Measurements from ENCODE around the gene ATP8A2. TPM values are rescaled to one million over a fixed set of nuclear protein-coding genes. Genes with fewer than 3 reads are reported as not detected.

The ATP8A2 gene
- total RNA-seq, 2 experiments from 2014 or later = not detected

- intact Hi-C loops (cut with micrococcal nuclease; ENCODE audit: unreplicated experiment) = loop anchor here (5.0 kb wide), 1 partner anchor 234 kb away; no protein-coding TSS in a partner anchor
- no peaks in the 10 kb centered on the region for H3K4me1 ChIP-seq (ENCODE audit: insufficient read depth, low read length, poor library complexity, severe bottlenecking)
- DNase-seq (ENCODE audit: low spot score) = no peak
- H3K9me2 ChIP-seq (ENCODE audit: insufficient read depth, low read length) = no peaks in the 10 kb centered on the region
- H3K9me3 ChIP-seq (ENCODE audit: low read length) = no peaks in the 10 kb centered on the region
- no peak overlapping the region for H3K27ac ChIP-seq (ENCODE audit: low read depth, low read length, poor library complexity, severe bottlenecking)
- H3K36me3 ChIP-seq (ENCODE audit: insufficient read depth, low read length) = no peaks in the 10 kb centered on the region
- no peak for TF ChIP-seq EZH2phosphoT487 (IDR thresholded peaks at IDR 0.05; ENCODE audit: borderline replicate concordance, low read depth, low read length)
- no peak for TF ChIP-seq CTCF (conservative IDR thresholded peaks at IDR 0.05; ENCODE audit: low read length)
- no peak overlapping the region for H3K4me3 ChIP-seq (ENCODE audit: low read depth, low read length, poor library complexity, severe bottlenecking)
- no peak overlapping the region for H3K4me2 ChIP-seq (ENCODE audit: low read length)
- H2AFZ ChIP-seq (ENCODE audit: low read length) = no peak overlapping the region
- no peaks in the 10 kb centered on the region for H3K79me2 ChIP-seq (ENCODE audit: insufficient read depth, low read depth, low read length)
- no TSS peak for BruUV-seq (replicated peaks)
- ChIA-PET CTCF (ENCODE audit: unreplicated experiment) (no interaction called here), POLR2A (interaction anchor here (0.7 kb wide), 1 partner anchor 11 kb away, joined by 3 read pairs; no protein-coding TSS in a partner anchor)
- no peaks in the 10 kb centered on the region for H4K20me1 ChIP-seq (ENCODE audit: insufficient read depth, low read length)
These were observed 456.2 kb downstream of the ATP8A2 start for GRCh38 chr13:25827831-25828465.

GRCh38 chr13:25833761-25834160 lies 462.0 kb downstream of the ATP8A2 start:
- TF ChIP-seq CTCF (conservative IDR thresholded peaks at IDR 0.05; ENCODE audit: low read length) (no peak), EZH2phosphoT487 (IDR thresholded peaks at IDR 0.05; ENCODE audit: borderline replicate concordance, low read depth, low read length) (no peak)
- no peak overlapping the region for H2AFZ ChIP-seq (ENCODE audit: low read length)
- no peak overlapping the region for H3K4me3 ChIP-seq (ENCODE audit: low read depth, low read length, poor library complexity, severe bottlenecking)
- ChIA-PET POLR2A (interaction anchor here (1.2 kb wide), 1 partner anchor 23 kb away, joined by 3 read pairs; no protein-coding TSS in a partner anchor), CTCF (ENCODE audit: unreplicated experiment) (no interaction called here)
- H3K27ac ChIP-seq (ENCODE audit: low read depth, low read length, poor library complexity, severe bottlenecking) = no peak overlapping the region
- no peak for DNase-seq (ENCODE audit: low spot score)
- H3K4me2 ChIP-seq (ENCODE audit: low read length) = no peak overlapping the region
- H4K20me1 ChIP-seq (ENCODE audit: insufficient read depth, low read length) = no peaks in the 10 kb centered on the region
- no peaks in the 10 kb centered on the region for H3K9me2 ChIP-seq (ENCODE audit: insufficient read depth, low read length)
- no peaks in the 10 kb centered on the region for H3K4me1 ChIP-seq (ENCODE audit: insufficient read depth, low read length, poor library complexity, severe bottlenecking)
- no peaks in the 10 kb centered on the region for H3K36me3 ChIP-seq (ENCODE audit: insufficient read depth, low read length)
- no TSS peak for BruUV-seq (replicated peaks)
- H3K9me3 ChIP-seq (ENCODE audit: low read length) = no peaks in the 10 kb centered on the region
- H3K79me2 ChIP-seq (ENCODE audit: insufficient read depth, low read depth, low read length) = no peaks in the 10 kb centered on the region
- intact Hi-C loops (cut with micrococcal nuclease; ENCODE audit: unreplicated experiment) = no loop called here

GRCh38 chr13:25836574-25837336 lies 465.0 kb downstream of the ATP8A2 start:
- no TSS peak for BruUV-seq (replicated peaks)
- TF ChIP-seq EZH2phosphoT487 (IDR thresholded peaks at IDR 0.05; ENCODE audit: borderline replicate concordance, low read depth, low read length) = no peak
- no peak for TF ChIP-seq CTCF (conservative IDR thresholded peaks at IDR 0.05; ENCODE audit: low read length)
- Histone ChIP-seq H3K9me3 (ENCODE audit: low read length) (no peaks in the 10 kb centered on the region), H4K20me1 (ENCODE audit: insufficient read depth, low read length) (no peaks in the 10 kb centered on the region), H3K4me2 (ENCODE audit: low read length) (no peak overlapping the region), H3K79me2 (ENCODE audit: insufficient read depth, low read depth, low read length) (no peaks in the 10 kb centered on the region), H3K4me1 (ENCODE audit: insufficient read depth, low read length, poor library complexity, severe bottlenecking) (no peaks in the 10 kb centered on the region), H3K36me3 (ENCODE audit: insufficient read depth, low read length) (no peaks in the 10 kb centered on the region), H3K9me2 (ENCODE audit: insufficient read depth, low read length) (no peaks in the 10 kb centered on the region), H3K4me3 (ENCODE audit: low read depth, low read length, poor library complexity, severe bottlenecking) (no peak overlapping the region), H2AFZ (ENCODE audit: low read length) (no peak overlapping the region), H3K27ac (ENCODE audit: low read depth, low read length, poor library complexity, severe bottlenecking) (no peak overlapping the region)
- CTCF ChIA-PET (ENCODE audit: unreplicated experiment) = no interaction called here
- intact Hi-C loops (cut with micrococcal nuclease; ENCODE audit: unreplicated experiment) = no loop called here
- DNase-seq (ENCODE audit: low spot score) = no peak
- POLR2A ChIA-PET = interaction anchor here (0.6 kb wide), 1 partner anchor 74 kb away, joined by 3 read pairs; no protein-coding TSS in a partner anchor

Data from OCI-LY7 (cell line).